Uterus (tissue), 2 donors: ENCODE measurements around the gene GH1.

ENCODE experiments used
- POLR2A ChIP-seq, 2 donors: fragments of 450-650 bp; IDR thresholded peaks; one replicate each; pipeline ENCODE4 v1.6.1; 2016; ENCODE audit warnings: antibody characterized with exemption in 2 of 2, mild to moderate bottlenecking in 1 of 2, moderate library complexity in 1 of 2
- TF ChIP-seq, protein P1 (sequence below), 4 experiments: fragments of 200-600 bp in 2 of 4; fragments of 450-650 bp in 2 of 4; sonication (generic) in 2 of 4; IDR thresholded peaks; one replicate each; pipeline ENCODE4 v1.5.1; 2016 to 2019; ENCODE audit warnings: antibody characterized with exemption in 4 of 4, mild to moderate bottlenecking in 2 of 4, moderate library complexity in 1 of 4

DNA sequence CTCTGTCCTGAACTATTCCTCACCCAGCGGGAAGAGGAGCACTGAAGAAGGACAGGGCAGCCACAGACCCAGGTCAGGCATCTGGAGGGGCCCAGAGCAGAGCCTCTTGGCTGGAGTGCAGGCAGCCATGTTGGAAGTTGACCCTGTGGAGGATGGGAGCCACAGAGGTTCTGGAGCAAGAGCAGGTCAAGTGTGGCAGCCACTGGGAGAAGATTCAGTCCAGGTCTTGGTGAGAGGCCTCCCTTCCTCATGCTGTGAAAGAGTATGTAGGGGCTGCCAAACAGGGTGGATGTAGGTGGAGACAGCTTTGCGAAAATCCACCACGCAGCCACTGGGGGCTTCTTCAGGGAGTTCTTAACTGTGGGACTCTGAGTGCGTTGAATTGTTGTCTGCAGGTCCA, 14.1 kb upstream of the GH1 start:
- TF ChIP-seq, protein P1, sequence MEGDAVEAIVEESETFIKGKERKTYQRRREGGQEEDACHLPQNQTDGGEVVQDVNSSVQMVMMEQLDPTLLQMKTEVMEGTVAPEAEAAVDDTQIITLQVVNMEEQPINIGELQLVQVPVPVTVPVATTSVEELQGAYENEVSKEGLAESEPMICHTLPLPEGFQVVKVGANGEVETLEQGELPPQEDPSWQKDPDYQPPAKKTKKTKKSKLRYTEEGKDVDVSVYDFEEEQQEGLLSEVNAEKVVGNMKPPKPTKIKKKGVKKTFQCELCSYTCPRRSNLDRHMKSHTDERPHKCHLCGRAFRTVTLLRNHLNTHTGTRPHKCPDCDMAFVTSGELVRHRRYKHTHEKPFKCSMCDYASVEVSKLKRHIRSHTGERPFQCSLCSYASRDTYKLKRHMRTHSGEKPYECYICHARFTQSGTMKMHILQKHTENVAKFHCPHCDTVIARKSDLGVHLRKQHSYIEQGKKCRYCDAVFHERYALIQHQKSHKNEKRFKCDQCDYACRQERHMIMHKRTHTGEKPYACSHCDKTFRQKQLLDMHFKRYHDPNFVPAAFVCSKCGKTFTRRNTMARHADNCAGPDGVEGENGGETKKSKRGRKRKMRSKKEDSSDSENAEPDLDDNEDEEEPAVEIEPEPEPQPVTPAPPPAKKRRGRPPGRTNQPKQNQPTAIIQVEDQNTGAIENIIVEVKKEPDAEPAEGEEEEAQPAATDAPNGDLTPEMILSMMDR (IDR thresholded peaks at IDR 0.05): no peak
- TF ChIP-seq POLR2A (IDR thresholded peaks at IDR 0.05): no peak
